ENCODE data around the gene HOXD9.

HOXD9 gene

GRCh38 chr2:176148751-176149421 is 26.4 kb downstream of the HOXD9 start:
- no peak overlapping the region for H3K9ac ChIP-seq (ENCODE audit: low read depth, low read length)
- peaks cover 5% of the 10 kb centered on the region; the same call in 1 of the 2 replicates for H3K4me1 ChIP-seq (ENCODE audit: control insufficient read depth, insufficient read depth, low read length)
- H3K9me3 ChIP-seq (ENCODE audit: control insufficient read depth, insufficient read depth, low read length) = peaks cover 3% of the 10 kb centered on the region; the same call in 1 of the 2 replicates
- no peaks in the 10 kb centered on the region for H3K36me3 ChIP-seq (ENCODE audit: control insufficient read depth, insufficient read depth, low read length)
- H3K27me3 ChIP-seq (ENCODE audit: control insufficient read depth, insufficient read depth, low read length) = peaks cover 100% of the 10 kb centered on the region
- H3K27ac ChIP-seq (ENCODE audit: low read depth, low read length) = no peak overlapping the region
- no peak overlapping the region for H3K4me3 ChIP-seq (ENCODE audit: low read depth, low read length)

- Histone ChIP-seq H3K9ac (ENCODE audit: low read depth, low read length) (no peak overlapping the region), H3K4me3 (ENCODE audit: low read depth, low read length) (no peak overlapping the region), H3K36me3 (ENCODE audit: control insufficient read depth, insufficient read depth, low read length) (no peaks in the 10 kb centered on the region), H3K4me1 (ENCODE audit: control insufficient read depth, insufficient read depth, low read length) (peaks cover 5% of the 10 kb centered on the region; the same call in 1 of the 2 replicates), H3K27me3 (ENCODE audit: control insufficient read depth, insufficient read depth, low read length) (peaks cover 100% of the 10 kb centered on the region), H3K9me3 (ENCODE audit: control insufficient read depth, insufficient read depth, low read length) (peaks cover 3% of the 10 kb centered on the region; the same call in 1 of the 2 replicates), H3K27ac (ENCODE audit: low read depth, low read length) (no peak overlapping the region)
These were observed 27.0 kb downstream of the HOXD9 start for GRCh38 chr2:176149481-176149938.

- H3K36me3 ChIP-seq (ENCODE audit: control insufficient read depth, insufficient read depth, low read length) = no peaks in the 10 kb centered on the region
- peaks cover 100% of the 10 kb centered on the region for H3K27me3 ChIP-seq (ENCODE audit: control insufficient read depth, insufficient read depth, low read length)
- H3K4me1 ChIP-seq (ENCODE audit: control insufficient read depth, insufficient read depth, low read length) = peaks cover 5% of the 10 kb centered on the region; the same call in 1 of the 2 replicates
These were observed 27.5 kb downstream of the HOXD9 start for GRCh38 chr2:176149939-176150583.

GRCh38 chr2:176150584-176151441 is 28.3 kb downstream of the HOXD9 start:
- H3K36me3 ChIP-seq (ENCODE audit: control insufficient read depth, insufficient read depth, low read length) = no peaks in the 10 kb centered on the region
- H3K4me3 ChIP-seq (ENCODE audit: low read depth, low read length) = no peak overlapping the region
- peaks cover 100% of the 10 kb centered on the region for H3K27me3 ChIP-seq (ENCODE audit: control insufficient read depth, insufficient read depth, low read length)
- H3K27ac ChIP-seq (ENCODE audit: low read depth, low read length) = no peak overlapping the region
- H3K4me1 ChIP-seq (ENCODE audit: control insufficient read depth, insufficient read depth, low read length) = peaks cover 12% of the 10 kb centered on the region; the same call in 1 of the 2 replicates
- H3K9me3 ChIP-seq (ENCODE audit: control insufficient read depth, insufficient read depth, low read length) = peaks cover 3% of the 10 kb centered on the region; the same call in 1 of the 2 replicates
- H3K9ac ChIP-seq (ENCODE audit: low read depth, low read length) = no peak overlapping the region

More at GRCh38 chr2:176149939-176150583, 27.5 kb downstream of the HOXD9 start:
- Histone ChIP-seq H3K27ac (ENCODE audit: low read depth, low read length) (no peak overlapping the region), H3K9ac (ENCODE audit: low read depth, low read length) (no peak overlapping the region), H3K4me3 (ENCODE audit: low read depth, low read length) (no peak overlapping the region), H3K9me3 (ENCODE audit: control insufficient read depth, insufficient read depth, low read length) (peaks cover 3% of the 10 kb centered on the region; the same call in 1 of the 2 replicates)

- H3K4me1 ChIP-seq (ENCODE audit: control insufficient read depth, insufficient read depth, low read length) = peaks cover 12% of the 10 kb centered on the region; the same call in 1 of the 2 replicates
- peaks cover 2% of the 10 kb centered on the region; the same call in 1 of the 2 replicates for H3K9me3 ChIP-seq (ENCODE audit: control insufficient read depth, insufficient read depth, low read length)
- H3K27ac ChIP-seq (ENCODE audit: low read depth, low read length) = no peak within 1 kb of the TSS
- H3K4me3 ChIP-seq (ENCODE audit: low read depth, low read length) = peak within 1 kb of the TSS; percentile 17; the same call in 1 of the 2 replicates
- no peaks in the 10 kb centered on the region for H3K36me3 ChIP-seq (ENCODE audit: control insufficient read depth, insufficient read depth, low read length)
- H3K27me3 ChIP-seq (ENCODE audit: control insufficient read depth, insufficient read depth, low read length) = peaks cover 100% of the 10 kb centered on the region
- no peak within 1 kb of the TSS for H3K9ac ChIP-seq (ENCODE audit: low read depth, low read length)
These were observed 29.1 kb downstream of the HOXD9 start, which contains the start of gene HOXD4 for GRCh38 chr2:176151442-176152287. Gene HOXD4 (plus strand): TSS chr2:176151550. CDS start chr2:176151634, 84 bp downstream.

- Histone ChIP-seq H3K9ac (ENCODE audit: low read depth, low read length) (no peak overlapping the region), H3K9me3 (ENCODE audit: control insufficient read depth, insufficient read depth, low read length) (no peaks in the 10 kb centered on the region), H3K36me3 (ENCODE audit: control insufficient read depth, insufficient read depth, low read length) (no peaks in the 10 kb centered on the region), H3K4me1 (ENCODE audit: control insufficient read depth, insufficient read depth, low read length) (peaks cover 12% of the 10 kb centered on the region; the same call in 1 of the 2 replicates), H3K27ac (ENCODE audit: low read depth, low read length) (no peak overlapping the region), H3K27me3 (ENCODE audit: control insufficient read depth, insufficient read depth, low read length) (peaks cover 100% of the 10 kb centered on the region), H3K4me3 (ENCODE audit: low read depth, low read length) (no peak overlapping the region)
These were observed 30.0 kb downstream of the HOXD9 start for GRCh38 chr2:176152350-176153181.

GRCh38 chr2:176154576-176155252 is 32.2 kb downstream of the HOXD9 start:
- Histone ChIP-seq H3K27ac (ENCODE audit: low read depth, low read length) (no peak overlapping the region), H3K4me1 (ENCODE audit: control insufficient read depth, insufficient read depth, low read length) (peaks cover 12% of the 10 kb centered on the region; the same call in 1 of the 2 replicates), H3K4me3 (ENCODE audit: low read depth, low read length) (no peak overlapping the region), H3K9me3 (ENCODE audit: control insufficient read depth, insufficient read depth, low read length) (no peaks in the 10 kb centered on the region), H3K36me3 (ENCODE audit: control insufficient read depth, insufficient read depth, low read length) (no peaks in the 10 kb centered on the region), H3K9ac (ENCODE audit: low read depth, low read length) (no peak overlapping the region), H3K27me3 (ENCODE audit: control insufficient read depth, insufficient read depth, low read length) (peaks cover 100% of the 10 kb centered on the region)

- Histone ChIP-seq H3K9me3 (ENCODE audit: control insufficient read depth, insufficient read depth, low read length) (no peaks in the 10 kb centered on the region), H3K9ac (ENCODE audit: low read depth, low read length) (no peak overlapping the region), H3K4me1 (ENCODE audit: control insufficient read depth, insufficient read depth, low read length) (peaks cover 19% of the 10 kb centered on the region; the same call in 1 of the 2 replicates), H3K27me3 (ENCODE audit: control insufficient read depth, insufficient read depth, low read length) (peaks cover 100% of the 10 kb centered on the region), H3K27ac (ENCODE audit: low read depth, low read length) (no peak overlapping the region), H3K4me3 (ENCODE audit: low read depth, low read length) (no peak overlapping the region), H3K36me3 (ENCODE audit: control insufficient read depth, insufficient read depth, low read length) (no peaks in the 10 kb centered on the region)
These were observed 33.0 kb downstream of the HOXD9 start for GRCh38 chr2:176155356-176156044.
